SK-N-SH treated with all-trans-retinoic acid at 6 μM for 48 hours (cell line): ENCODE results near the gene L2HGDH.

ENCODE experiments used
- ATAC-seq: fragments of 200-7000 bp; cut with Tn5 transposase; 3 replicates; pipeline ENCODE4 v1.9.1; 2020; ENCODE audit warnings: mild to moderate bottlenecking, moderate library complexity
- ARNTL ChIP-seq: fragments of 450-650 bp; formaldehyde crosslinking; IDR thresholded peaks from 2 replicates; pipeline ENCODE4 v1.5.0; 2020; ENCODE audit warnings: low read depth, mild to moderate bottlenecking, moderate library complexity, borderline replicate concordance
- BACH2 ChIP-seq: fragments of 250-450 bp; sonication (Bioruptor Pico); IDR thresholded peaks from 2 replicates; pipeline ENCODE4 v1.9.0; 2021; ENCODE audit warnings: mild to moderate bottlenecking, borderline replicate concordance
- CSDC2 ChIP-seq: fragments of 250-450 bp; sonication (Bioruptor Pico); IDR thresholded peaks from 2 replicates; pipeline ENCODE4 v1.5.0; 2020; ENCODE audit warnings: mild to moderate bottlenecking, moderate library complexity
- CSRNP3 ChIP-seq: fragments of 250-450 bp; sonication (Bioruptor Pico); IDR thresholded peaks from 2 replicates; pipeline ENCODE4 v1.5.1; 2021; ENCODE audit warnings: mild to moderate bottlenecking, moderate library complexity
- ESRRG ChIP-seq: fragments of 250-450 bp; sonication (Bioruptor Pico); IDR thresholded peaks from 2 replicates; pipeline ENCODE4 v1.6.1; 2021; ENCODE audit warnings: mild to moderate bottlenecking
- GLIS3 ChIP-seq: fragments of 250-450 bp; sonication (Bioruptor Pico); IDR thresholded peaks from 2 replicates; pipeline ENCODE4 v1.5.0; 2020; ENCODE audit warnings: mild to moderate bottlenecking, moderate library complexity
- ISL1 ChIP-seq: fragments of 250-450 bp; sonication (Bioruptor Pico); IDR thresholded peaks from 2 replicates; pipeline ENCODE4 v2.1.2; 2022; ENCODE audit warnings: mild to moderate bottlenecking, moderate library complexity
- OSR1 ChIP-seq: fragments of 250-450 bp; sonication (Bioruptor Pico); IDR thresholded peaks from 2 replicates; pipeline ENCODE4 v1.8.0; 2022; ENCODE audit warnings: moderate library complexity, mild to moderate bottlenecking, inconsistent platforms
- PATZ1 ChIP-seq: fragments of 250-450 bp; sonication (Bioruptor Pico); IDR thresholded peaks from 2 replicates; pipeline ENCODE4 v1.8.0; 2020; ENCODE audit warnings: mild to moderate bottlenecking, moderate library complexity, borderline replicate concordance
- POU6F1 ChIP-seq: fragments of 250-450 bp; sonication (Bioruptor Pico); IDR thresholded peaks from 2 replicates; pipeline ENCODE4 v1.8.0; 2021; ENCODE audit warnings: low read depth, mild to moderate bottlenecking, moderate library complexity, borderline replicate concordance
- PPARA ChIP-seq: fragments of 250-450 bp; sonication (Bioruptor Pico); IDR thresholded peaks from 2 replicates; pipeline ENCODE4 v1.5.0; 2020; ENCODE audit warnings: mild to moderate bottlenecking, borderline replicate concordance
- RARB ChIP-seq: fragments of 250-450 bp; sonication (Bioruptor Pico); IDR thresholded peaks from 2 replicates; pipeline ENCODE4 v1.8.0; 2021; ENCODE audit warnings: mild to moderate bottlenecking, moderate library complexity
- SNAI2 ChIP-seq: fragments of 250-450 bp; sonication (Bioruptor Pico); IDR thresholded peaks from 2 replicates; pipeline ENCODE4 v1.5.0; 2020; ENCODE audit warnings: mild to moderate bottlenecking, moderate library complexity
- TCF4 ChIP-seq: fragments of 250-450 bp; sonication (Bioruptor Pico); IDR thresholded peaks from 2 replicates; pipeline ENCODE4 v1.8.0; 2021; ENCODE audit warnings: mild to moderate bottlenecking, moderate library complexity, borderline replicate concordance
- TOX ChIP-seq: fragments of 250-450 bp; sonication (Bioruptor Pico); IDR thresholded peaks from 2 replicates; pipeline ENCODE4 v1.8.0; 2021; ENCODE audit warnings: mild to moderate bottlenecking, moderate library complexity, borderline replicate concordance
- ZC3H10 ChIP-seq: fragments of 250-450 bp; sonication (Bioruptor Pico); IDR thresholded peaks from 2 replicates; pipeline ENCODE4 v1.5.1; 2021; ENCODE audit warnings: mild to moderate bottlenecking, moderate library complexity
- ZFP3 ChIP-seq: fragments of 250-450 bp; sonication (Bioruptor Pico); IDR thresholded peaks from 2 replicates; pipeline ENCODE4 v1.5.0; 2020; ENCODE audit warnings: mild to moderate bottlenecking, moderate library complexity
- ZFP30 ChIP-seq: fragments of 450-650 bp; formaldehyde crosslinking; IDR thresholded peaks from 2 replicates; pipeline ENCODE4 v1.5.0; 2022; ENCODE audit warnings: mild to moderate bottlenecking, moderate library complexity
- ZNF565 ChIP-seq: fragments of 450-650 bp; formaldehyde crosslinking; conservative IDR thresholded peaks from 2 replicates; pipeline ENCODE4 v1.5.0; 2020; ENCODE audit warnings: low read depth, mild to moderate bottlenecking, moderate library complexity
- ZNF70 ChIP-seq: fragments of 450-650 bp; formaldehyde crosslinking; IDR thresholded peaks from 2 replicates; pipeline ENCODE4 v1.5.0; 2020; ENCODE audit warnings: mild to moderate bottlenecking, moderate library complexity
- TF ChIP-seq, protein P1 (sequence below): fragments of 250-450 bp; sonication (Bioruptor Pico); IDR thresholded peaks from 2 replicates; pipeline ENCODE4 v1.5.1; 2020; ENCODE audit warnings: low read depth, mild to moderate bottlenecking, moderate library complexity
- TF ChIP-seq, protein P2 (sequence below): fragments of 250-450 bp; sonication (Bioruptor Pico); IDR thresholded peaks from 2 replicates; pipeline ENCODE4 v1.5.0; 2020; ENCODE audit warnings: mild to moderate bottlenecking, moderate library complexity

The L2HGDH gene

GRCh38 chr14:50303744-50304471, 8.1 kb downstream of the L2HGDH start:
- ATAC-seq, result no peak
- TF ChIP-seq CSDC2 (CRISPR knock-in tag) (no peak), ZNF565 (CRISPR knock-in tag) (no peak), RARB (CRISPR knock-in tag) (no peak), PPARA (CRISPR knock-in tag) (no peak), TCF4 (CRISPR knock-in tag) (no peak)

DNA sequence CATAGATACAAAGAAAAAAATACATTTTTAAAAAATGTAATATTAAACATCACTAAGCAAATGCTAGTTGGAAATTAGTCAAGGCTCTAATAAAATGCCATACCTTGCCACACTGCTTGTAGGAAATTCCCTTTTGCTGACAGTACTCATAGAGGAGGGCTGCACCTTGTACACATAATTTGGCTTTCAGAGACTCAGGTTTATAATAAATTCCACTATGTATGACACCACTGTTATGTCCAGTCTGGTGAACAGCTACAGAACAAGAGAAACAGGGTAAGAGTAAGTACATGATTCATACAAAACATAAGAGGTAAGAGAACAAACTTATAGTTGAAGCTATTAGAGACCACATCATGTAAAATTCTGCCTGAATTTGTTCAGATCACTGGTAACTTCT, 10.1 kb downstream of the L2HGDH start:
- TF ChIP-seq ZFP3 (no peak), SNAI2 (CRISPR knock-in tag) (no peak), ARNTL (CRISPR knock-in tag) (no peak), CSDC2 (CRISPR knock-in tag) (no peak), GLIS3 (CRISPR knock-in tag) (no peak), RARB (CRISPR knock-in tag) (no peak), ESRRG (no peak)
- no peak for ATAC-seq

DNA sequence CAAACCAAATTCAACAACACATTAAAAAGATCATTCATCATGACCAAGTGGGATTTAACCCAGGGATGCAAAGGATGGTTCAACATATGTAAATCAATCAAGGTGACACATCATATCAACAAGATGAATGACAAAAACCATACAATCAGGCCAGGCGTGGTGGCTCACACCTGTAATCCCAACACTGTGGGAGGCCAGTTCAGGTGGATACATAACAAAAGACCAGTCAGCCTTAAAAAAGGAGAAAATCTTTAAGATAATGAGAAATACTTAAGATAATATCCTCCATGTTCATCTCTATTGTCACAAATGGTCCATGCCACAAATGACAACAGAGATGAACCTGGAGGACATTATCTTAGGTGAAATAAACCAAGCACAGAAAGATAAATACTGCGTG, 12.4 kb downstream of the L2HGDH start:
- ATAC-seq, result no peak
- TF ChIP-seq RARB (CRISPR knock-in tag), result no peak
- TF ChIP-seq CSDC2 (CRISPR knock-in tag), result no peak
- no peak for TF ChIP-seq ISL1
- no peak for TF ChIP-seq GLIS3 (CRISPR knock-in tag)
- TF ChIP-seq OSR1 (CRISPR knock-in tag), result no peak
- no peak for TF ChIP-seq CSRNP3 (CRISPR knock-in tag)
- no peak for TF ChIP-seq ZFP30 (CRISPR knock-in tag)
- TF ChIP-seq ESRRG, result no peak
- no peak for TF ChIP-seq TOX (CRISPR knock-in tag)
- no peak for TF ChIP-seq ZNF70
- TF ChIP-seq, protein P1, sequence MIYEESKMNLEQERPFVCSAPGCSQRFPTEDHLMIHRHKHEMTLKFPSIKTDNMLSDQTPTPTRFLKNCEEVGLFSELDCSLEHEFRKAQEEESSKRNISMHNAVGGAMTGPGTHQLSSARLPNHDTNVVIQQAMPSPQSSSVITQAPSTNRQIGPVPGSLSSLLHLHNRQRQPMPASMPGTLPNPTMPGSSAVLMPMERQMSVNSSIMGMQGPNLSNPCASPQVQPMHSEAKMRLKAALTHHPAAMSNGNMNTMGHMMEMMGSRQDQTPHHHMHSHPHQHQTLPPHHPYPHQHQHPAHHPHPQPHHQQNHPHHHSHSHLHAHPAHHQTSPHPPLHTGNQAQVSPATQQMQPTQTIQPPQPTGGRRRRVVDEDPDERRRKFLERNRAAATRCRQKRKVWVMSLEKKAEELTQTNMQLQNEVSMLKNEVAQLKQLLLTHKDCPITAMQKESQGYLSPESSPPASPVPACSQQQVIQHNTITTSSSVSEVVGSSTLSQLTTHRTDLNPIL (CRISPR knock-in tag), result no peak
- TF ChIP-seq BACH2 (CRISPR knock-in tag), result no peak
- TF ChIP-seq SNAI2 (CRISPR knock-in tag), result no peak
- TF ChIP-seq POU6F1 (CRISPR knock-in tag), result no peak

GRCh38 chr14:50290306-50290705, 21.7 kb downstream of the L2HGDH start:
- no peak for ATAC-seq
- no peak for TF ChIP-seq ZFP30 (CRISPR knock-in tag)
- TF ChIP-seq TCF4 (CRISPR knock-in tag), result peak; percentile 33; the same call in 1 of the 2 replicates

- no peak for TF ChIP-seq TOX (CRISPR knock-in tag)
- TF ChIP-seq ZC3H10, result no peak
- TF ChIP-seq ZFP3, result no peak
- TF ChIP-seq OSR1 (CRISPR knock-in tag), result no peak
- TF ChIP-seq CSRNP3 (CRISPR knock-in tag), result no peak
- TF ChIP-seq PATZ1 (CRISPR knock-in tag), result no peak
- TF ChIP-seq GLIS3 (CRISPR knock-in tag), result no peak
- TF ChIP-seq BACH2 (CRISPR knock-in tag), result no peak
- TF ChIP-seq, protein P2, sequence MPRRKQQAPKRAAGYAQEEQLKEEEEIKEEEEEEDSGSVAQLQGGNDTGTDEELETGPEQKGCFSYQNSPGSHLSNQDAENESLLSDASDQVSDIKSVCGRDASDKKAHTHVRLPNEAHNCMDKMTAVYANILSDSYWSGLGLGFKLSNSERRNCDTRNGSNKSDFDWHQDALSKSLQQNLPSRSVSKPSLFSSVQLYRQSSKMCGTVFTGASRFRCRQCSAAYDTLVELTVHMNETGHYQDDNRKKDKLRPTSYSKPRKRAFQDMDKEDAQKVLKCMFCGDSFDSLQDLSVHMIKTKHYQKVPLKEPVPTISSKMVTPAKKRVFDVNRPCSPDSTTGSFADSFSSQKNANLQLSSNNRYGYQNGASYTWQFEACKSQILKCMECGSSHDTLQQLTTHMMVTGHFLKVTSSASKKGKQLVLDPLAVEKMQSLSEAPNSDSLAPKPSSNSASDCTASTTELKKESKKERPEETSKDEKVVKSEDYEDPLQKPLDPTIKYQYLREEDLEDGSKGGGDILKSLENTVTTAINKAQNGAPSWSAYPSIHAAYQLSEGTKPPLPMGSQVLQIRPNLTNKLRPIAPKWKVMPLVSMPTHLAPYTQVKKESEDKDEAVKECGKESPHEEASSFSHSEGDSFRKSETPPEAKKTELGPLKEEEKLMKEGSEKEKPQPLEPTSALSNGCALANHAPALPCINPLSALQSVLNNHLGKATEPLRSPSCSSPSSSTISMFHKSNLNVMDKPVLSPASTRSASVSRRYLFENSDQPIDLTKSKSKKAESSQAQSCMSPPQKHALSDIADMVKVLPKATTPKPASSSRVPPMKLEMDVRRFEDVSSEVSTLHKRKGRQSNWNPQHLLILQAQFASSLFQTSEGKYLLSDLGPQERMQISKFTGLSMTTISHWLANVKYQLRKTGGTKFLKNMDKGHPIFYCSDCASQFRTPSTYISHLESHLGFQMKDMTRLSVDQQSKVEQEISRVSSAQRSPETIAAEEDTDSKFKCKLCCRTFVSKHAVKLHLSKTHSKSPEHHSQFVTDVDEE (CRISPR knock-in tag), result no peak
- no peak for ATAC-seq
Measured at GRCh38 chr14:50288146-50288545, 23.9 kb downstream of the L2HGDH start.
